CD4-positive, CD25-positive, alpha-beta regulatory T cell (primary cell): ENCODE measurements around the gene WDFY4. TPM values are rescaled to one million over a fixed set of nuclear protein-coding genes. Genes with fewer than 3 reads are reported as not detected.

ENCODE experiments used
- ATAC-seq, 2 donors: fragments of 150-1000 bp; cut with Tn5 transposase; one replicate each; pipeline ENCODE4 v1.10.0; 2021; ENCODE audit warnings: low read depth in 2 of 2, moderate number of reproducible peaks in 2 of 2, moderate library complexity in 1 of 2
- DNase-seq, 3 donors: peaks; one replicate each; pipeline versions ENCODE4 v3.0.0 to v3.0.0-alpha.2; 2012 to 2022; ENCODE audit warnings: mixed read lengths in 1 of 3
- H3K27ac ChIP-seq: one replicate; pipeline ENCODE4 v1.7.0; 2013; ENCODE audit warnings: mild to moderate bottlenecking, low read length; ENCODE audit not compliant: insufficient read depth, poor library complexity, severe bottlenecking
- H3K27me3 ChIP-seq: one replicate; pipeline ENCODE4 v1.7.0; 2013; ENCODE audit warnings: low read length; ENCODE audit not compliant: control insufficient read depth, insufficient read depth
- H3K36me3 ChIP-seq: one replicate; pipeline ENCODE4 v1.7.0; 2013; ENCODE audit warnings: mild to moderate bottlenecking, low read length, moderate library complexity; ENCODE audit not compliant: control insufficient read depth, insufficient read depth
- H3K4me1 ChIP-seq: 2 replicates; pipeline ENCODE4 v1.7.0; 2013; ENCODE audit warnings: mild to moderate bottlenecking, low read length; ENCODE audit not compliant: insufficient read depth, control insufficient read depth, poor library complexity, severe bottlenecking
- H3K4me3 ChIP-seq: one replicate; pipeline ENCODE4 v1.7.0; 2013; ENCODE audit warnings: low read depth, mild to moderate bottlenecking, low read length, moderate library complexity
- H3K9me3 ChIP-seq, 2 experiments: 1 replicate in 1 of 2; 2 replicates in 1 of 2; pipeline ENCODE4 v1.7.0; 2013; ENCODE audit warnings: low read length in 2 of 2, mild to moderate bottlenecking in 1 of 2, moderate library complexity in 1 of 2; ENCODE audit not compliant: control insufficient read depth in 2 of 2
- H3K27ac Mint-ChIP-seq, 3 donors: one replicate each; pipeline ENCODE4 v1.8.0; 2020 to 2022; ENCODE audit warnings: mild to moderate bottlenecking in 3 of 3, mixed read lengths in 3 of 3, moderate library complexity in 2 of 3
- H3K27me3 Mint-ChIP-seq: one replicate; pipeline ENCODE4 v1.8.0; 2022; ENCODE audit warnings: mild to moderate bottlenecking, mixed read lengths
- H3K36me3 Mint-ChIP-seq: one replicate; pipeline ENCODE4 v1.8.0; 2020; ENCODE audit warnings: mixed read lengths
- H3K4me1 Mint-ChIP-seq, 4 donors: one replicate each; pipeline ENCODE4 v1.8.0; 2020 to 2022; ENCODE audit warnings: mixed read lengths in 4 of 4, mild to moderate bottlenecking in 1 of 4
- H3K4me3 Mint-ChIP-seq, 4 donors: one replicate each; pipeline ENCODE4 v1.8.0; 2020 to 2022; ENCODE audit warnings: mild to moderate bottlenecking in 4 of 4, mixed read lengths in 4 of 4, moderate library complexity in 3 of 4
- H3K9me3 Mint-ChIP-seq, 7 donors: one replicate each; pipeline ENCODE4 v1.8.0; 2020 to 2022; ENCODE audit warnings: mixed read lengths in 7 of 7, mild to moderate bottlenecking in 3 of 7, moderate library complexity in 2 of 7
- polyA plus RNA-seq, 4 donors: library from polyadenylated mRNA; unstranded; fragments of 300-500 nt; fragmentation: Illumina TruSeq; gene quantifications; one replicate each; pipeline ENCODE4 v1.2.3, GENCODE V29; 2021
- total RNA-seq: library from RNA; stranded (reverse); gene quantifications from one replicate; pipeline ENCODE4 v1.2.3, GENCODE V29; 2022

WDFY4 gene
- total and polyA plus RNA-seq, 5 donors from 2014 or later = 0.15 to 0.57 (median 0.34) TPM

GRCh38 chr10:48693206-48693605, 8.5 kb downstream of the WDFY4 start:
- H3K36me3 ChIP-seq = no peaks in the 10 kb centered on the region
- Mint-ChIP-seq H3K4me3 (no peak overlapping the region), H3K36me3 (no peaks in the 10 kb centered on the region), H3K9me3 (peaks cover 0 to 2% (median 0%) of the 10 kb centered on the region in 7 donors), H3K27ac (no peak overlapping the region), H3K4me1 (no peaks in the 10 kb centered on the region), H3K27me3 (no peaks in the 10 kb centered on the region)
- DNase-seq (no peak), ATAC-seq (no peak)
- H3K4me3 ChIP-seq = no peak overlapping the region
- no peaks in the 10 kb centered on the region for H3K9me3 ChIP-seq
- H3K27ac ChIP-seq = no peak overlapping the region
- H3K27me3 ChIP-seq = peaks cover 6% of the 10 kb centered on the region
- H3K4me1 ChIP-seq = no peaks in the 10 kb centered on the region

GRCh38 chr10:48694371-48695030, 9.8 kb downstream of the WDFY4 start:
- Histone ChIP-seq H3K9me3 (no peaks in the 10 kb centered on the region), H3K27me3 (peaks cover 3% of the 10 kb centered on the region), H3K4me1 (no peaks in the 10 kb centered on the region), H3K4me3 (no peak overlapping the region), H3K27ac (no peak overlapping the region), H3K36me3 (no peaks in the 10 kb centered on the region)
- DNase-seq (no peak), ATAC-seq (no peak)
- no peak overlapping the region for H3K4me3 Mint-ChIP-seq
- peaks cover 0 to 2% (median 0%) of the 10 kb centered on the region in 7 donors for H3K9me3 Mint-ChIP-seq
- H3K4me1 Mint-ChIP-seq = no peaks in the 10 kb centered on the region
- H3K36me3 Mint-ChIP-seq = no peaks in the 10 kb centered on the region
- no peaks in the 10 kb centered on the region for H3K27me3 Mint-ChIP-seq
- no peak overlapping the region for H3K27ac Mint-ChIP-seq

- Histone ChIP-seq H3K4me1 (no peaks in the 10 kb centered on the region), H3K4me3 (no peak overlapping the region), H3K36me3 (no peaks in the 10 kb centered on the region), H3K27ac (no peak overlapping the region), H3K27me3 (no peaks in the 10 kb centered on the region), H3K9me3 (no peaks in the 10 kb centered on the region)
- Mint-ChIP-seq H3K27ac (no peak overlapping the region), H3K4me3 (no peak overlapping the region), H3K4me1 (no peaks in the 10 kb centered on the region), H3K36me3 (no peaks in the 10 kb centered on the region), H3K27me3 (no peaks in the 10 kb centered on the region), H3K9me3 (peaks cover 0 to 2% (median 0%) of the 10 kb centered on the region in 7 donors)
- DNase-seq (no peak), ATAC-seq (no peak)
Measured at GRCh38 chr10:48695636-48696534, 11.2 kb downstream of the WDFY4 start.

GRCh38 chr10:48696535-48696873, 11.8 kb downstream of the WDFY4 start:
- Histone ChIP-seq H3K27ac (no peak overlapping the region), H3K36me3 (no peaks in the 10 kb centered on the region), H3K9me3 (no peaks in the 10 kb centered on the region), H3K4me1 (no peaks in the 10 kb centered on the region), H3K4me3 (no peak overlapping the region), H3K27me3 (no peaks in the 10 kb centered on the region)
- H3K27me3 Mint-ChIP-seq = no peaks in the 10 kb centered on the region
- H3K27ac Mint-ChIP-seq = no peak overlapping the region
- no peaks in the 10 kb centered on the region for H3K4me1 Mint-ChIP-seq
- peaks cover 0 to 2% (median 0%) of the 10 kb centered on the region in 7 donors for H3K9me3 Mint-ChIP-seq
- H3K4me3 Mint-ChIP-seq = no peak overlapping the region
- DNase-seq (no peak), ATAC-seq (no peak)
- no peaks in the 10 kb centered on the region for H3K36me3 Mint-ChIP-seq

GRCh38 chr10:48697091-48697490, 12.4 kb downstream of the WDFY4 start:
- Histone ChIP-seq H3K27ac (no peak overlapping the region), H3K27me3 (no peaks in the 10 kb centered on the region), H3K36me3 (no peaks in the 10 kb centered on the region), H3K4me3 (no peak overlapping the region), H3K9me3 (no peaks in the 10 kb centered on the region), H3K4me1 (no peaks in the 10 kb centered on the region)
- DNase-seq = no peak
- no peaks in the 10 kb centered on the region for H3K4me1 Mint-ChIP-seq
- H3K9me3 Mint-ChIP-seq = peaks cover 0 to 2% (median 0%) of the 10 kb centered on the region in 7 donors
- H3K4me3 Mint-ChIP-seq = no peak overlapping the region
- no peak for ATAC-seq
- no peak overlapping the region for H3K27ac Mint-ChIP-seq
- peaks cover 2% of the 10 kb centered on the region for H3K27me3 Mint-ChIP-seq
- H3K36me3 Mint-ChIP-seq = no peaks in the 10 kb centered on the region

GRCh38 chr10:48697821-48698764, 13.4 kb downstream of the WDFY4 start:
- Mint-ChIP-seq H3K27me3 (peaks cover 6% of the 10 kb centered on the region), H3K9me3 (no peaks in the 10 kb centered on the region), H3K27ac (no peak overlapping the region), H3K4me1 (no peaks in the 10 kb centered on the region), H3K36me3 (no peaks in the 10 kb centered on the region), H3K4me3 (no peak overlapping the region)
- DNase-seq = no peak
- Histone ChIP-seq H3K27me3 (no peaks in the 10 kb centered on the region), H3K9me3 (no peaks in the 10 kb centered on the region), H3K4me3 (no peak overlapping the region), H3K36me3 (no peaks in the 10 kb centered on the region), H3K4me1 (no peaks in the 10 kb centered on the region), H3K27ac (no peak overlapping the region)
- no peak for ATAC-seq

GRCh38 chr10:48699011-48699627, 14.4 kb downstream of the WDFY4 start:
- no peak overlapping the region for H3K27ac Mint-ChIP-seq
- H3K4me3 Mint-ChIP-seq = no peak overlapping the region
- Histone ChIP-seq H3K4me1 (no peaks in the 10 kb centered on the region), H3K9me3 (no peaks in the 10 kb centered on the region), H3K36me3 (no peaks in the 10 kb centered on the region), H3K27me3 (no peaks in the 10 kb centered on the region), H3K27ac (no peak overlapping the region), H3K4me3 (no peak overlapping the region)
- H3K27me3 Mint-ChIP-seq = peaks cover 6% of the 10 kb centered on the region
- DNase-seq (no peak), ATAC-seq (no peak)
- no peaks in the 10 kb centered on the region for H3K4me1 Mint-ChIP-seq
- H3K36me3 Mint-ChIP-seq = no peaks in the 10 kb centered on the region
- H3K9me3 Mint-ChIP-seq = no peaks in the 10 kb centered on the region
